SK-N-MC (cell line): ENCODE data around the gene CFAP61.

Experiments
- DNase-seq: peaks from one replicate; pipeline ENCODE4 v3.0.0-alpha.2; 2011; ENCODE audit warnings: low read depth, low spot score
- H3K27ac ChIP-seq: fragments of 200-600 bp; sonication (generic); 2 replicates; pipeline ENCODE4 v1.5.1; 2016; ENCODE audit warnings: mixed run types
- H3K36me3 ChIP-seq: fragments of 200-600 bp; sonication (generic); 2 replicates; pipeline ENCODE4 v1.6.1; 2017; ENCODE audit warnings: antibody characterized with exemption, low read length, mixed read lengths; ENCODE audit not compliant: insufficient read depth
- H3K4me3 ChIP-seq: fragments of 200-600 bp; sonication (generic); 2 replicates; pipeline ENCODE4 v1.5.1; 2016
- H3K9ac ChIP-seq: fragments of 200-600 bp; sonication (generic); 2 replicates; pipeline ENCODE4 v1.8.0; 2017; ENCODE audit warnings: mixed run types, mixed read lengths; ENCODE audit not compliant: insufficient read length
- H3K9me3 ChIP-seq: fragments of 200-600 bp; sonication (generic); 2 replicates; pipeline ENCODE4 v1.6.1; 2017; ENCODE audit warnings: low read depth, mild to moderate bottlenecking, antibody characterized with exemption, low read length, moderate library complexity, mixed read lengths
- EZH2 ChIP-seq: fragments of 200-600 bp; sonication (generic); IDR thresholded peaks from one replicate; pipeline ENCODE4 v1.6.1; 2017; ENCODE audit warnings: antibody characterized with exemption
- FOXP2 ChIP-seq: optimal IDR thresholded peaks from 2 replicates; pipeline ENCODE3; 2011; ENCODE audit warnings: mild to moderate bottlenecking, moderate library complexity; ENCODE audit not compliant: insufficient read depth; ENCODE audit errors: extremely low read length, control extremely low read depth
- POLR2AphosphoS5 ChIP-seq: IDR thresholded peaks from 2 replicates; pipeline ENCODE4 v1.6.1; 2012; ENCODE audit warnings: mild to moderate bottlenecking, low read depth, low read length, borderline replicate concordance

Gene CFAP61

GRCh38 chr20:20083807-20084206 is 31.5 kb downstream of the CFAP61 start:
- TF ChIP-seq POLR2AphosphoS5, result no peak
- no peak for TF ChIP-seq EZH2
- no peak for TF ChIP-seq FOXP2
- Histone ChIP-seq H3K27ac (no peak overlapping the region), H3K9me3 (no peaks in the 10 kb centered on the region), H3K36me3 (no peaks in the 10 kb centered on the region), H3K4me3 (peak overlapping the region; percentile 19; the same call in 1 of the 2 replicates), H3K9ac (no peak overlapping the region)
- peak; percentile 34 for DNase-seq

GRCh38 chr20:20084296-20084752 is 32.0 kb downstream of the CFAP61 start:
- no peak for DNase-seq
- Histone ChIP-seq H3K9ac (no peak overlapping the region), H3K4me3 (peak overlapping the region; percentile 19; the same call in 1 of the 2 replicates), H3K27ac (no peak overlapping the region), H3K9me3 (no peaks in the 10 kb centered on the region), H3K36me3 (no peaks in the 10 kb centered on the region)
- TF ChIP-seq FOXP2 (no peak), EZH2 (no peak), POLR2AphosphoS5 (no peak)

GRCh38 chr20:20085071-20085470 is 32.7 kb downstream of the CFAP61 start:
- DNase-seq, result no peak
- no peaks in the 10 kb centered on the region for H3K36me3 ChIP-seq
- no peak overlapping the region for H3K4me3 ChIP-seq
- H3K27ac ChIP-seq, result no peak overlapping the region
- no peak overlapping the region for H3K9ac ChIP-seq
- no peak for TF ChIP-seq POLR2AphosphoS5
- no peak for TF ChIP-seq FOXP2
- no peak for TF ChIP-seq EZH2
- H3K9me3 ChIP-seq, result no peaks in the 10 kb centered on the region

GRCh38 chr20:20085812-20086211 is 33.5 kb downstream of the CFAP61 start:
- no peak overlapping the region for H3K27ac ChIP-seq
- TF ChIP-seq POLR2AphosphoS5 (no peak), EZH2 (no peak), FOXP2 (no peak)
- DNase-seq, result no peak
- no peak overlapping the region for H3K9ac ChIP-seq
- H3K9me3 ChIP-seq, result no peaks in the 10 kb centered on the region
- no peak overlapping the region for H3K4me3 ChIP-seq
- H3K36me3 ChIP-seq, result no peaks in the 10 kb centered on the region

GRCh38 chr20:20089018-20089417 is 36.7 kb downstream of the CFAP61 start:
- Histone ChIP-seq H3K4me3 (no peak overlapping the region), H3K9me3 (no peaks in the 10 kb centered on the region), H3K9ac (no peak overlapping the region), H3K27ac (no peak overlapping the region), H3K36me3 (no peaks in the 10 kb centered on the region)
- no peak for TF ChIP-seq FOXP2
- TF ChIP-seq EZH2, result no peak
- TF ChIP-seq POLR2AphosphoS5, result no peak
- no peak for DNase-seq

GRCh38 chr20:20089939-20090338 is 37.6 kb downstream of the CFAP61 start:
- no peak overlapping the region for H3K27ac ChIP-seq
- DNase-seq, result no peak
- H3K9ac ChIP-seq, result no peak overlapping the region
- H3K36me3 ChIP-seq, result no peaks in the 10 kb centered on the region
- TF ChIP-seq POLR2AphosphoS5, result no peak
- no peak for TF ChIP-seq FOXP2
- TF ChIP-seq EZH2, result no peak
- H3K4me3 ChIP-seq, result no peak overlapping the region
- no peaks in the 10 kb centered on the region for H3K9me3 ChIP-seq

- H3K27ac ChIP-seq, result no peak overlapping the region
- no peak overlapping the region for H3K9ac ChIP-seq
- H3K36me3 ChIP-seq, result no peaks in the 10 kb centered on the region
- no peaks in the 10 kb centered on the region for H3K9me3 ChIP-seq
- TF ChIP-seq POLR2AphosphoS5 (no peak), EZH2 (no peak), FOXP2 (no peak)
- no peak for DNase-seq
- H3K4me3 ChIP-seq, result no peak overlapping the region
These were observed 40.5 kb downstream of the CFAP61 start for GRCh38 chr20:20092827-20093226.

GRCh38 chr20:20094410-20094809 is 42.1 kb downstream of the CFAP61 start:
- no peak for TF ChIP-seq EZH2
- TF ChIP-seq POLR2AphosphoS5, result no peak
- TF ChIP-seq FOXP2, result no peak

More at GRCh38 chr20:20094410-20094809, 42.1 kb downstream of the CFAP61 start:
- H3K9me3 ChIP-seq, result no peaks in the 10 kb centered on the region
- H3K36me3 ChIP-seq, result no peaks in the 10 kb centered on the region
- no peak overlapping the region for H3K4me3 ChIP-seq
- no peak overlapping the region for H3K27ac ChIP-seq
- H3K9ac ChIP-seq, result no peak overlapping the region
- no peak for DNase-seq
